Peyer's patch (tissue), 4 donors: Measurements from ENCODE around the gene PAM. TPM values are rescaled to one million over a fixed set of nuclear protein-coding genes. Genes with fewer than 3 reads are reported as not detected.

Source experiments
- DNase-seq, 3 donors: peaks; one replicate each; pipeline ENCODE4 v3.0.0-alpha.2; 2017 to 2019
- H3K27ac ChIP-seq, 4 donors: fragments of 200-600 bp; sonication (generic); one replicate each; pipeline ENCODE4 v1.5.1; 2016 to 2019
- H3K27me3 ChIP-seq, 2 donors: fragments of 200-600 bp; sonication (generic); one replicate each; pipeline ENCODE4 v1.5.1; 2019
- H3K36me3 ChIP-seq, 3 donors: fragments of 200-600 bp; sonication (generic); one replicate each; pipeline ENCODE4 v1.5.1; 2016 to 2019
- H3K4me1 ChIP-seq, 4 donors: fragments of 200-600 bp; sonication (generic); one replicate each; pipeline ENCODE4 v1.5.1; 2016 to 2019
- H3K4me3 ChIP-seq, 4 donors: fragments of 200-600 bp; sonication (generic); 1 replicate in 3 of 4; 2 replicates in 1 of 4; pipeline ENCODE4 v1.5.1; 2016 to 2019; ENCODE audit warnings: mild to moderate bottlenecking in 1 of 4
- H3K9me3 ChIP-seq, 4 donors: fragments of 200-600 bp; sonication (generic); one replicate each; pipeline ENCODE4 v1.5.1; 2016 to 2019; ENCODE audit warnings: mild to moderate bottlenecking in 1 of 4
- POLR2A ChIP-seq, 2 donors: fragments of 450-650 bp; IDR thresholded peaks; one replicate each; pipeline ENCODE4 v1.5.1; 2017; ENCODE audit warnings: antibody characterized with exemption in 2 of 2, mild to moderate bottlenecking in 2 of 2, moderate library complexity in 2 of 2
- total RNA-seq, 4 donors: library from RNA; depleted of rRNA; stranded (reverse); fragments of >200 nt; gene quantifications; one replicate each; pipeline ENCODE4 v1.1.0, GENCODE V29; 2016
- TF ChIP-seq, protein P1 (sequence below), 6 experiments: fragments of 450-650 bp in 4 of 6; fragments of 200-600 bp in 2 of 6; sonication (generic) in 1 of 6; IDR thresholded peaks; one replicate each; pipeline ENCODE4 v1.5.1; 2017 to 2019; ENCODE audit warnings: antibody characterized with exemption in 6 of 6, mild to moderate bottlenecking in 3 of 6, moderate library complexity in 1 of 6

The PAM gene
- total RNA-seq, 4 donors from 2014 or later, result 58.6 to 130 (median 109) TPM

GRCh38 chr5:103006921-103007320 is 251.8 kb downstream of the PAM start:
- no peaks in the 10 kb centered on the region for H3K27me3 ChIP-seq
- H3K4me3 ChIP-seq, result no peak overlapping the region
- TF ChIP-seq POLR2A (IDR thresholded peaks at IDR 0.05), result no peak
- TF ChIP-seq, protein P1, sequence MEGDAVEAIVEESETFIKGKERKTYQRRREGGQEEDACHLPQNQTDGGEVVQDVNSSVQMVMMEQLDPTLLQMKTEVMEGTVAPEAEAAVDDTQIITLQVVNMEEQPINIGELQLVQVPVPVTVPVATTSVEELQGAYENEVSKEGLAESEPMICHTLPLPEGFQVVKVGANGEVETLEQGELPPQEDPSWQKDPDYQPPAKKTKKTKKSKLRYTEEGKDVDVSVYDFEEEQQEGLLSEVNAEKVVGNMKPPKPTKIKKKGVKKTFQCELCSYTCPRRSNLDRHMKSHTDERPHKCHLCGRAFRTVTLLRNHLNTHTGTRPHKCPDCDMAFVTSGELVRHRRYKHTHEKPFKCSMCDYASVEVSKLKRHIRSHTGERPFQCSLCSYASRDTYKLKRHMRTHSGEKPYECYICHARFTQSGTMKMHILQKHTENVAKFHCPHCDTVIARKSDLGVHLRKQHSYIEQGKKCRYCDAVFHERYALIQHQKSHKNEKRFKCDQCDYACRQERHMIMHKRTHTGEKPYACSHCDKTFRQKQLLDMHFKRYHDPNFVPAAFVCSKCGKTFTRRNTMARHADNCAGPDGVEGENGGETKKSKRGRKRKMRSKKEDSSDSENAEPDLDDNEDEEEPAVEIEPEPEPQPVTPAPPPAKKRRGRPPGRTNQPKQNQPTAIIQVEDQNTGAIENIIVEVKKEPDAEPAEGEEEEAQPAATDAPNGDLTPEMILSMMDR (IDR thresholded peaks at IDR 0.05), result no peak
- no peak for DNase-seq
- H3K4me1 ChIP-seq, result no peaks in the 10 kb centered on the region
- H3K36me3 ChIP-seq, result no peaks in the 10 kb centered on the region
- H3K27ac ChIP-seq, result no peak overlapping the region
- no peaks in the 10 kb centered on the region for H3K9me3 ChIP-seq

- Histone ChIP-seq H3K4me3 (no peak overlapping the region), H3K36me3 (no peaks in the 10 kb centered on the region), H3K27me3 (no peaks in the 10 kb centered on the region), H3K9me3 (no peaks in the 10 kb centered on the region), H3K27ac (no peak overlapping the region), H3K4me1 (no peaks in the 10 kb centered on the region)
- DNase-seq, result no peak
- TF ChIP-seq, protein P1 (IDR thresholded peaks at IDR 0.05), result no peak
- no peak for TF ChIP-seq POLR2A (IDR thresholded peaks at IDR 0.05)
Observed at GRCh38 chr5:103010168-103010567, 255.1 kb downstream of the PAM start.

- no peak for DNase-seq
- Histone ChIP-seq H3K27me3 (no peaks in the 10 kb centered on the region), H3K9me3 (no peaks in the 10 kb centered on the region), H3K4me3 (no peak overlapping the region), H3K36me3 (no peaks in the 10 kb centered on the region), H3K4me1 (no peaks in the 10 kb centered on the region), H3K27ac (no peak overlapping the region)
- no peak for TF ChIP-seq POLR2A (IDR thresholded peaks at IDR 0.05)
- TF ChIP-seq, protein P1 (IDR thresholded peaks at IDR 0.05), result no peak
Observed at GRCh38 chr5:103013933-103014552, 258.9 kb downstream of the PAM start.

DNA sequence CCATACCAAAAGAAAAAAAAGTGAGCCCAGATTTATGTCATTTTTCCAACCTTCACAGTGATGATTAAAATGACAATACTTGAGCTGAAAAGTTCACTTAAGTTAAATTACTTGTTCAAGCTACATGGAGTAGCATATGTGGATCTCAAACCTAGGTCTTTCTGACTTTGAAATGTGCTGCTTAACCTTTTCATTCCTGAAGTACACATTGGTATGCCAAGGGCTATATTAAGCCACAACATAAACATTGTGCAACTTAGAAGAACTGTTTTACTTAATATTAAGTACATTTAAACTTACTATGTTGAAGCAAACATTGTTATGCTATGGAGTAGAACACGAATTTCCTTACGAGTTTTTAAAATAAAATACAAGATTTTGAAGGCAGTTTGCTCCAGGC is 259.9 kb downstream of the PAM start:
- no peaks in the 10 kb centered on the region for H3K9me3 ChIP-seq
- no peaks in the 10 kb centered on the region for H3K27me3 ChIP-seq
- TF ChIP-seq POLR2A (IDR thresholded peaks at IDR 0.05), result no peak
- TF ChIP-seq, protein P1 (IDR thresholded peaks at IDR 0.05), result no peak
- DNase-seq, result no peak
- no peak overlapping the region for H3K4me3 ChIP-seq
- H3K36me3 ChIP-seq, result no peaks in the 10 kb centered on the region
- H3K27ac ChIP-seq, result no peak overlapping the region
- no peaks in the 10 kb centered on the region for H3K4me1 ChIP-seq

DNA sequence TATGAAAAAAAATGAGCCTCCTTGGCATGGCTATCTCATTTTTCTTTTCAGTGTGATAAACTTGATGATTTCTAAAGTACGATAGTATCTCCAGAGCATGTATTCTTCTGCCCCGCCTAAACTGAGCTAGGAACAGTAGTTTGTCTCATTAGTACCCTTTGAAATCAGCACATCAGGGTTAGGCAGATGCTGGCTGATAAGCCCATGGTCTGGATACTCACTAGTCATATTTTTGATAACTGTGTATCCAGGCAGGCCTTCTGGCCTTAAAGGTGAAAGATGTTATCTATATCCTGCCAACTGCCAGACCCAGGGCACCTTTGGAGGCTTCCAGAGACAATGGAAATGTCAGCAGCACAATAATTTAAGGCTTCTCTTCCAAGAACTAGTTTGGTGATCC is 261.1 kb downstream of the PAM start:
- no peak for TF ChIP-seq POLR2A (IDR thresholded peaks at IDR 0.05)
- TF ChIP-seq, protein P1 (IDR thresholded peaks at IDR 0.05), result no peak
- H3K27ac ChIP-seq, result no peak overlapping the region
- no peaks in the 10 kb centered on the region for H3K36me3 ChIP-seq

GRCh38 chr5:103019804-103020203 is 264.7 kb downstream of the PAM start:
- Histone ChIP-seq H3K4me1 (no peaks in the 10 kb centered on the region), H3K36me3 (no peaks in the 10 kb centered on the region), H3K27me3 (no peaks in the 10 kb centered on the region), H3K4me3 (no peak overlapping the region), H3K27ac (no peak overlapping the region), H3K9me3 (no peaks in the 10 kb centered on the region)
- no peak for DNase-seq
- TF ChIP-seq POLR2A (IDR thresholded peaks at IDR 0.05), result no peak
- TF ChIP-seq, protein P1 (IDR thresholded peaks at IDR 0.05), result no peak

More for the DNA sequence above, 261.1 kb downstream of the PAM start:
- no peaks in the 10 kb centered on the region for H3K4me1 ChIP-seq
- no peaks in the 10 kb centered on the region for H3K27me3 ChIP-seq
- no peaks in the 10 kb centered on the region for H3K9me3 ChIP-seq
- no peak overlapping the region for H3K4me3 ChIP-seq
- no peak for DNase-seq
